ENCODE results near the gene CAMK2A. TPM values are rescaled to one million over a fixed set of nuclear protein-coding genes. Genes with fewer than 3 reads are reported as not detected.
A peak's percentile ranks its signal among the peaks of the same experiment; 100 is the strongest.

Gene CAMK2A
- total and polyA plus RNA-seq, 3 experiments from 2014 or later: not detected

DNA sequence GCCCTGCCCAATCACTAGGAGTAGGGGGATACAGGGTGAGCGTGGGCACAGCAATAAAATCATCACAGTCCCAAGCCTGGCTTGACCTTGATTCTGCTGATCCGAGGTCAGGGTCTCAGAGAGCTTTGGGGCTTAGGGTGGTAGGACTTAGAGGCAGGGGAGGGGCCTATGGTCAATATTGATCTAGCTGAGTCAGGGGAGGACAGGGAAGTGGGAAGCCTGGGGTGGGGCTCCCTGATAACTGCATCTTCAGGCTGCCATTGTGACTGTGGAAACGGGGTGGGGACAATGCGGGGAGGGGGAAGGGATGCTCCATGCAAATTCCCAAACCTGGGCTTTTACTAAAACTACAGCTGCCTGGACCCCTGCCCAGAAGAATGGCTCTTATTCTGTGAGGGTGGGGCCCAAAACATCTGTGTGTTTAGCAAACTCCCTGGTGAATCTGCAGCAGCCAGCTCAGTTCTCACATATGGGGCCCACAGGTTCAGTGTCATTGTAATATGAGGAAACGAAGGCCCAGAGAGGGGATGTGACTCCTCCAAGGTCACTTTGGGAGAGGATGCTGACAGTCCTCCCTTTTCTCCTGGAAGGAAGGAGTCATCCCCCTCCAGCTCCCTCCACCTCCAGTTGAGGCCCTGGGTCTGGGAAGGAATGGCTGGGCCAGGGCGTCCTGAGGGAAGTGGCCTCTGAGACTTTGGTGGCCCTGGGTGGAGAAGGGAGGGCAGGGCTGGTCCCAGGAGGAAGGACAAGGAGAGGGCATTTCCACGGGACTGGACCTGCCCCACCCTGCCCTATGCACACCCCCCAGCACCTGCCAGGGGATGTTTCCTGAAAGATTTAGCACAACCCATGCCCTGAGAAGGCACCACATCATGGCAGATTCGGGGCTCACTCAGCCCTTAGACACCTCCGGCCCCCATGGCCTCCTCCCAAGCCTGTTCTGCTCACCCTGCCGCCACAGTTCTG, 73.3 kb downstream of the CAMK2A start:
- peaks cover 0 to 5% (median 0%) of the 10 kb centered on the region in 3 donors for H3K4me1 Mint-ChIP-seq
- no peaks in the 10 kb centered on the region for H3K9me3 Mint-ChIP-seq
- Histone ChIP-seq H3K27ac (ENCODE audit: low read depth, low read length) (no peak overlapping the region), H3K27me3 (ENCODE audit: insufficient read depth, low read length, poor library complexity, severe bottlenecking) (no peaks in the 10 kb centered on the region), H3K36me3 (ENCODE audit: insufficient read depth, low read length) (no peaks in the 10 kb centered on the region), H3K9me3 (ENCODE audit: low read length) (no peaks in the 10 kb centered on the region), H3K4me1 (ENCODE audit: insufficient read depth, low read length) (no peaks in the 10 kb centered on the region), H3K4me3 (ENCODE audit: low read length) (no peak overlapping the region)
- no peaks in the 10 kb centered on the region for H3K36me3 Mint-ChIP-seq
- DNase-seq: no peak
- no peak overlapping the region for H3K27ac Mint-ChIP-seq
- ChIA-PET CTCF (interaction anchor here (0.6 to 2.2 kb wide), 5 partner anchors 15 to 200 kb away, joined by 3 to 6 read pairs (median 4); no protein-coding TSS in a partner anchor), POLR2A (no interaction called here)
- H3K4me3 Mint-ChIP-seq: no peak overlapping the region
- peaks cover 2 to 16% of the 10 kb centered on the region in 2 donors for H3K27me3 Mint-ChIP-seq

GRCh38 chr5:150214289-150214688, 75.3 kb downstream of the CAMK2A start:
- no peaks in the 10 kb centered on the region for H3K36me3 Mint-ChIP-seq

GRCh38 chr5:150213530-150213929, 76.0 kb downstream of the CAMK2A start:
- Histone ChIP-seq H3K4me1 (ENCODE audit: insufficient read depth, low read length) (peaks cover 13% of the 10 kb centered on the region), H3K27me3 (ENCODE audit: insufficient read depth, low read length, poor library complexity, severe bottlenecking) (no peaks in the 10 kb centered on the region), H3K27ac (ENCODE audit: low read depth, low read length) (no peak overlapping the region), H3K4me3 (ENCODE audit: low read length) (no peak overlapping the region), H3K9me3 (ENCODE audit: low read length) (no peaks in the 10 kb centered on the region), H3K36me3 (ENCODE audit: insufficient read depth, low read length) (no peaks in the 10 kb centered on the region)
- Mint-ChIP-seq H3K4me1 (peaks cover 12 to 16% (median 15%) of the 10 kb centered on the region in 3 donors), H3K27me3 (peaks cover 6 to 17% of the 10 kb centered on the region in 2 donors), H3K27ac (no peak overlapping the region), H3K4me3 (no peak overlapping the region), H3K9me3 (no peaks in the 10 kb centered on the region), H3K36me3 (no peaks in the 10 kb centered on the region)
- ChIA-PET CTCF (interaction anchor here (2.1 kb wide), 1 partner anchor 51 kb away, joined by 6 read pairs; no protein-coding TSS in a partner anchor), POLR2A (no interaction called here)
- no peak for DNase-seq

More at GRCh38 chr5:150214289-150214688, 75.3 kb downstream of the CAMK2A start:
- POLR2A ChIA-PET: no interaction called here
- Histone ChIP-seq H3K27ac (ENCODE audit: low read depth, low read length) (no peak overlapping the region), H3K27me3 (ENCODE audit: insufficient read depth, low read length, poor library complexity, severe bottlenecking) (no peaks in the 10 kb centered on the region), H3K4me3 (ENCODE audit: low read length) (no peak overlapping the region), H3K9me3 (ENCODE audit: low read length) (no peaks in the 10 kb centered on the region), H3K4me1 (ENCODE audit: insufficient read depth, low read length) (peaks cover 6% of the 10 kb centered on the region), H3K36me3 (ENCODE audit: insufficient read depth, low read length) (no peaks in the 10 kb centered on the region)
- peaks cover 6 to 16% of the 10 kb centered on the region in 2 donors for H3K27me3 Mint-ChIP-seq
- no peak overlapping the region for H3K4me3 Mint-ChIP-seq
- no peak overlapping the region for H3K27ac Mint-ChIP-seq
- H3K4me1 Mint-ChIP-seq: peaks cover 4 to 8% (median 7%) of the 10 kb centered on the region in 3 donors
- CTCF ChIA-PET: interaction anchor here (0.8 to 2.2 kb wide), 4 partner anchors 8 to 222 kb away, joined by 3 to 6 read pairs (median 4); no protein-coding TSS in a partner anchor
- no peak for DNase-seq
- H3K9me3 Mint-ChIP-seq: no peaks in the 10 kb centered on the region

GRCh38 chr5:150211156-150212030, 78.2 kb downstream of the CAMK2A start:
- POLR2A ChIA-PET: no interaction called here
- Mint-ChIP-seq H3K9me3 (no peaks in the 10 kb centered on the region), H3K27me3 (peaks cover 9 to 18% of the 10 kb centered on the region in 2 donors), H3K36me3 (no peaks in the 10 kb centered on the region), H3K4me1 (peaks cover 18 to 28% (median 21%) of the 10 kb centered on the region in 3 donors), H3K4me3 (no peak overlapping the region), H3K27ac (no peak overlapping the region)
- H3K4me3 ChIP-seq (ENCODE audit: low read length): no peak overlapping the region
- no peaks in the 10 kb centered on the region for H3K27me3 ChIP-seq (ENCODE audit: insufficient read depth, low read length, poor library complexity, severe bottlenecking)
- DNase-seq: no peak
- no peaks in the 10 kb centered on the region for H3K9me3 ChIP-seq (ENCODE audit: low read length)
- no peaks in the 10 kb centered on the region for H3K36me3 ChIP-seq (ENCODE audit: insufficient read depth, low read length)
- CTCF ChIA-PET: interaction anchor here (0.8 kb wide), 1 partner anchor 49 kb away, joined by 3 read pairs; no protein-coding TSS in a partner anchor
- H3K27ac ChIP-seq (ENCODE audit: low read depth, low read length): no peak overlapping the region
- H3K4me1 ChIP-seq (ENCODE audit: insufficient read depth, low read length): peaks cover 16% of the 10 kb centered on the region

GRCh38 chr5:150210644-150211043, 78.9 kb downstream of the CAMK2A start:
- Mint-ChIP-seq H3K4me3 (no peak overlapping the region), H3K27ac (no peak overlapping the region), H3K27me3 (peaks cover 9 to 19% of the 10 kb centered on the region in 2 donors), H3K36me3 (no peaks in the 10 kb centered on the region), H3K4me1 (peaks cover 18 to 31% (median 21%) of the 10 kb centered on the region in 3 donors), H3K9me3 (no peaks in the 10 kb centered on the region)
- Histone ChIP-seq H3K27me3 (ENCODE audit: insufficient read depth, low read length, poor library complexity, severe bottlenecking) (no peaks in the 10 kb centered on the region), H3K9me3 (ENCODE audit: low read length) (no peaks in the 10 kb centered on the region), H3K4me1 (ENCODE audit: insufficient read depth, low read length) (peaks cover 16% of the 10 kb centered on the region), H3K36me3 (ENCODE audit: insufficient read depth, low read length) (no peaks in the 10 kb centered on the region), H3K4me3 (ENCODE audit: low read length) (no peak overlapping the region), H3K27ac (ENCODE audit: low read depth, low read length) (no peak overlapping the region)
- CTCF ChIA-PET: no interaction called here
- POLR2A ChIA-PET: no interaction called here
- no peak for DNase-seq

- peak overlapping the region in 6 of 7 donors; percentile 56 to 81 (median 68) for H3K4me3 Mint-ChIP-seq
- CTCF ChIA-PET: interaction anchor here (1.5 to 2.7 kb wide), 4 partner anchors 9 to 375 kb away, joined by 3 to 11 read pairs (median 4); no protein-coding TSS in a partner anchor
Observed at GRCh38 chr5:150209099-150209635, 80.4 kb downstream of the CAMK2A start.

More at GRCh38 chr5:150209099-150209635, 80.4 kb downstream of the CAMK2A start:
- Histone ChIP-seq H3K4me1 (ENCODE audit: insufficient read depth, low read length) (peaks cover 16% of the 10 kb centered on the region), H3K27me3 (ENCODE audit: insufficient read depth, low read length, poor library complexity, severe bottlenecking) (no peaks in the 10 kb centered on the region), H3K9me3 (ENCODE audit: low read length) (no peaks in the 10 kb centered on the region), H3K36me3 (ENCODE audit: insufficient read depth, low read length) (no peaks in the 10 kb centered on the region), H3K27ac (ENCODE audit: low read depth, low read length) (no peak overlapping the region), H3K4me3 (ENCODE audit: low read length) (peak overlapping the region; percentile 1)
- peak overlapping the region in 1 of 8 donors; percentile 10 for H3K27ac Mint-ChIP-seq
- no peaks in the 10 kb centered on the region for H3K36me3 Mint-ChIP-seq
- no peaks in the 10 kb centered on the region for H3K9me3 Mint-ChIP-seq
- peaks cover 18 to 31% (median 21%) of the 10 kb centered on the region in 3 donors for H3K4me1 Mint-ChIP-seq
- peak in 3 of 5 donors; percentile 56 to 63 (median 57) for DNase-seq
- peaks cover 9 to 21% of the 10 kb centered on the region in 2 donors for H3K27me3 Mint-ChIP-seq
- POLR2A ChIA-PET: interaction anchor here (0.9 kb wide), 1 partner anchor 12 kb away, joined by 3 read pairs; no protein-coding TSS in a partner anchor

All from CD8-positive, alpha-beta memory T cell (primary cell).